Endothelial cell of umbilical vein (primary cell): Measurements from ENCODE around the gene MINDY4. TPM values are rescaled to one million over a fixed set of nuclear protein-coding genes. Genes with fewer than 3 reads are reported as not detected.

ENCODE experiments used
- BruUV-seq: library from RNA; stranded (reverse); fragments of 400-500 nt; replicated peaks from 2 replicates; lab custom pipeline; 2021; lab: Mats Ljungman, UMichigan
- CTCF ChIA-PET: fragments of 300-600, 350-600 bp; sonication (Branson Sonifier 250); formaldehyde crosslinking; loops from one replicate; lab custom pipeline; 2021; ENCODE audit warnings: antibody characterized with exemption, inconsistent platforms; lab: Charles Lee
- POLR2A ChIA-PET: fragments of 300-600, 350-600 bp; sonication (Branson Sonifier 250); formaldehyde crosslinking; loops from one replicate; lab custom pipeline; 2021; ENCODE audit warnings: antibody characterized with exemption, inconsistent platforms; lab: Charles Lee
- DNase-seq: peaks from one replicate; pipeline ENCODE4 v3.0.0-alpha.2; 2011; ENCODE audit warnings: low read depth, low spot score
- FAIRE-seq: peaks from 2 replicates; lab custom pipeline; 2011; peaks lifted over from hg19 to GRCh38; lab: Jason Lieb, UNC
- H2AFZ ChIP-seq: 2 replicates; pipeline ENCODE4 v1.6.0; 2012; ENCODE audit warnings: low read depth, low read length, control low read depth, inconsistent platforms
- H3K27ac ChIP-seq: 2 replicates; pipeline ENCODE4 v1.5.1; 2011; ENCODE audit warnings: low read depth, mild to moderate bottlenecking, control low read depth, low read length, moderate library complexity; ENCODE audit not compliant: insufficient read depth
- H3K27me3 ChIP-seq, 2 experiments: 2 replicates each; pipeline versions ENCODE4 v1.6.0 to v1.6.1; 2011; ENCODE audit warnings: low read length in 2 of 2, mixed read lengths in 1 of 2; ENCODE audit not compliant: control insufficient read depth in 2 of 2, insufficient read depth in 2 of 2
- H3K36me3 ChIP-seq, 2 experiments: 2 replicates in 1 of 2; 3 replicates in 1 of 2; pipeline ENCODE4 v1.5.1; 2011; ENCODE audit warnings: low read length in 2 of 2, mild to moderate bottlenecking in 1 of 2, moderate library complexity in 1 of 2; ENCODE audit not compliant: control insufficient read depth in 2 of 2, insufficient read depth in 2 of 2; ENCODE audit errors: extremely low read depth in 1 of 2
- H3K4me1 ChIP-seq: 3 replicates; pipeline ENCODE4 v1.5.1; 2011; ENCODE audit warnings: mild to moderate bottlenecking, low read length; ENCODE audit not compliant: control insufficient read depth, insufficient read depth; ENCODE audit errors: extremely low read depth
- H3K4me2 ChIP-seq: 2 replicates; pipeline ENCODE4 v1.6.1; 2011; ENCODE audit warnings: low read length, control low read depth, mixed read lengths; ENCODE audit not compliant: insufficient read depth
- H3K4me3 ChIP-seq, 3 experiments: fragments of 200-600 bp in 1 of 3; sonication (generic), shearing (Covaris generic) in 1 of 3; replicated peaks in 1 of 3; 2 replicates each; pipeline ENCODE4 v1.5.1; 2011 to 2016; ENCODE audit warnings: control low read depth in 3 of 3, low read length in 3 of 3, mild to moderate bottlenecking in 2 of 3, inconsistent platforms in 1 of 3, low read depth in 1 of 3, moderate library complexity in 1 of 3; ENCODE audit not compliant: insufficient read depth in 1 of 3
- H3K79me2 ChIP-seq: 2 replicates; pipeline ENCODE4 v1.6.0; 2012; ENCODE audit warnings: low read length, inconsistent platforms; ENCODE audit not compliant: control insufficient read depth, insufficient read depth
- H3K9ac ChIP-seq: replicated peaks from 2 replicates; pipeline ENCODE3; 2011; ENCODE audit warnings: low read length, control low read depth; ENCODE audit not compliant: insufficient read depth; ENCODE audit errors: extremely low read depth
- H3K9me1 ChIP-seq: replicated peaks from 3 replicates; pipeline ENCODE4 v1.6.0; 2011; ENCODE audit warnings: mild to moderate bottlenecking, low read length; ENCODE audit not compliant: control insufficient read depth, insufficient read depth; ENCODE audit errors: extremely low read depth
- H3K9me3 ChIP-seq: replicated peaks from 2 replicates; pipeline ENCODE4 v1.5.1; 2012; ENCODE audit warnings: low read length, inconsistent platforms; ENCODE audit not compliant: control insufficient read depth, insufficient read depth
- H4K20me1 ChIP-seq: replicated peaks from 2 replicates; pipeline ENCODE3; 2011; ENCODE audit warnings: mild to moderate bottlenecking, low read length; ENCODE audit not compliant: control insufficient read depth, insufficient read depth; ENCODE audit errors: extremely low read depth
- EZH2 ChIP-seq: IDR thresholded peaks from 2 replicates; pipeline ENCODE4 v1.6.1; 2012; ENCODE audit warnings: borderline replicate concordance, low read depth, mild to moderate bottlenecking, moderate library complexity, low read length, inconsistent platforms; ENCODE audit not compliant: severe bottlenecking
- FOS ChIP-seq: IDR thresholded peaks from 2 replicates; pipeline ENCODE4 v1.6.1; 2011; ENCODE audit warnings: mild to moderate bottlenecking, low read length, moderate library complexity, borderline replicate concordance; ENCODE audit not compliant: insufficient read depth
- GATA2 ChIP-seq: IDR thresholded peaks from 2 replicates; pipeline ENCODE4 v1.7.0; 2011; ENCODE audit warnings: low read depth, mild to moderate bottlenecking, moderate library complexity, mixed read lengths, low read length; ENCODE audit not compliant: insufficient read length, insufficient read depth
- JUN ChIP-seq: IDR thresholded peaks from 2 replicates; pipeline ENCODE4 v1.6.1; 2011; ENCODE audit warnings: borderline replicate concordance, low read depth; ENCODE audit not compliant: insufficient read length, insufficient read depth
- MYC ChIP-seq: IDR thresholded peaks from one replicate; pipeline ENCODE4 v1.6.1; 2011; ENCODE audit warnings: mild to moderate bottlenecking, low read depth, low read length
- POLR2A ChIP-seq: IDR thresholded peaks from 2 replicates; pipeline ENCODE4 v1.6.1; 2012; ENCODE audit warnings: low read depth, mild to moderate bottlenecking, control low read depth, low read length
- POLR2AphosphoS5 ChIP-seq: IDR thresholded peaks from 2 replicates; pipeline ENCODE4 v1.6.1; 2012; ENCODE audit warnings: low read depth, mild to moderate bottlenecking, control low read depth, low read length, moderate library complexity; ENCODE audit not compliant: insufficient read depth
- dilution Hi-C: fragments of 300-500 bp; cut with MboI; formaldehyde crosslinking; loops from one replicate; pipeline ENCODE4 v1.15.0; 2019; ENCODE audit warnings: low sequenced_read_pairs; ENCODE audit not compliant: extremely low pct_ligation_motif_present
- intact Hi-C: fragments of 100-400 bp; cut with micrococcal nuclease; formaldehyde crosslinking; loops from one replicate; pipeline ENCODE4 v1.10.0; 2022
- polyA plus RNA-seq, 4 experiments: library from polyadenylated mRNA; depleted of rRNA in 3 of 4; stranded (reverse) in 3 of 4; unstranded in 1 of 4; fragments of >200 nt; gene quantifications; 2 replicates each; pipeline versions ENCODE4 v1.2.1 to v1.2.3, GENCODE V29; 2011 to 2012; ENCODE audit warnings: missing spikeins in 1 of 4
- total RNA-seq: library from RNA; stranded (reverse); gene quantifications from 2 replicates; pipeline ENCODE4 v1.2.3, GENCODE V29; 2021
- TF ChIP-seq, protein P1 (sequence below): IDR thresholded peaks from 2 replicates; pipeline ENCODE4 v1.6.1; 2011; ENCODE audit not compliant: insufficient read depth, insufficient read length
- TF ChIP-seq, protein P2 (sequence below), 2 donors: IDR thresholded peaks; 1 replicate in 1 of 2; 2 replicates in 1 of 2; pipeline ENCODE4 v1.5.1; 2011; ENCODE audit warnings: low read length in 2 of 2, mild to moderate bottlenecking in 2 of 2, moderate library complexity in 2 of 2, control low read depth in 1 of 2, inconsistent platforms in 1 of 2, low read depth in 1 of 2; ENCODE audit not compliant: insufficient read depth in 1 of 2; ENCODE audit errors: extremely low read depth in 1 of 2

MINDY4 gene
- total and polyA plus RNA-seq, 2 donors (not counting 3 experiments of a cell fraction or from before 2014, with no cell fraction given): 2.2 to 4.7 TPM

DNA sequence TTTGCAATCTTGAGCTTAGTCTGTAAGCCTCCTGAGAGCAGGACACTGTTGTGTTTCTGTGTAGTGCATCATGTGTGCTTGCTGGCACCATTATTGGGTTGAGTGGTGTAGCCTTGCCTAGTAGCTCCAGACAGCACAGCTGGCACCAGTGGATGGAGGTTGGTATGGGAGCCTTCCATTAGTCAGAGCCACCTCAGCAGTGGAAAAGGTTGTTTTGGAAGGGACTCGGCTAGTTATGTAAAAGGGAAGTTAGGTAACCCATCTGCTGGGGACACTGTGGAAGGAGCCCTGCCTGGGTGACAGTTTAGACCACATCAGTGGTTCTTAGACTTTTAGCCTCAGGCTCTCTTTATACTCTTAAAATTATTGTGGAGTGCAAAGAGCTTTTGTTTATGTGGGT lies 16.3 kb downstream of the MINDY4 start:
- BruUV-seq: no TSS peak
- no peaks in the 10 kb centered on the region for H3K9me1 ChIP-seq
- FAIRE-seq: peak; percentile 4
- H3K27ac ChIP-seq: no peak overlapping the region
- no peak overlapping the region for H3K4me2 ChIP-seq
- TF ChIP-seq, protein P1, sequence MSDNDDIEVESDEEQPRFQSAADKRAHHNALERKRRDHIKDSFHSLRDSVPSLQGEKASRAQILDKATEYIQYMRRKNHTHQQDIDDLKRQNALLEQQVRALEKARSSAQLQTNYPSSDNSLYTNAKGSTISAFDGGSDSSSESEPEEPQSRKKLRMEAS: no peak
- TF ChIP-seq POLR2AphosphoS5 (no peak), GATA2 (no peak), FOS (no peak), MYC (no peak), EZH2 (no peak)
- H3K27me3 ChIP-seq: no peaks in the 10 kb centered on the region
- H2AFZ ChIP-seq: no peak overlapping the region
- dilution Hi-C loops (no loop called here), intact Hi-C loops (no loop called here)
- no peaks in the 10 kb centered on the region for H4K20me1 ChIP-seq
- ChIA-PET POLR2A (no interaction called here), CTCF (interaction anchor here (0.9 kb wide), 1 partner anchor 336 kb away, joined by 3 read pairs; no protein-coding TSS in a partner anchor)
- H3K4me3 ChIP-seq: no peak overlapping the region
- H3K4me1 ChIP-seq: peaks cover 10% of the 10 kb centered on the region
- no peaks in the 10 kb centered on the region for H3K9me3 ChIP-seq
- H3K9ac ChIP-seq: no peak overlapping the region
- no peak for DNase-seq
- H3K79me2 ChIP-seq: no peaks in the 10 kb centered on the region
- peaks cover 0 to 7% of the 10 kb centered on the region in 2 experiments for H3K36me3 ChIP-seq

DNA sequence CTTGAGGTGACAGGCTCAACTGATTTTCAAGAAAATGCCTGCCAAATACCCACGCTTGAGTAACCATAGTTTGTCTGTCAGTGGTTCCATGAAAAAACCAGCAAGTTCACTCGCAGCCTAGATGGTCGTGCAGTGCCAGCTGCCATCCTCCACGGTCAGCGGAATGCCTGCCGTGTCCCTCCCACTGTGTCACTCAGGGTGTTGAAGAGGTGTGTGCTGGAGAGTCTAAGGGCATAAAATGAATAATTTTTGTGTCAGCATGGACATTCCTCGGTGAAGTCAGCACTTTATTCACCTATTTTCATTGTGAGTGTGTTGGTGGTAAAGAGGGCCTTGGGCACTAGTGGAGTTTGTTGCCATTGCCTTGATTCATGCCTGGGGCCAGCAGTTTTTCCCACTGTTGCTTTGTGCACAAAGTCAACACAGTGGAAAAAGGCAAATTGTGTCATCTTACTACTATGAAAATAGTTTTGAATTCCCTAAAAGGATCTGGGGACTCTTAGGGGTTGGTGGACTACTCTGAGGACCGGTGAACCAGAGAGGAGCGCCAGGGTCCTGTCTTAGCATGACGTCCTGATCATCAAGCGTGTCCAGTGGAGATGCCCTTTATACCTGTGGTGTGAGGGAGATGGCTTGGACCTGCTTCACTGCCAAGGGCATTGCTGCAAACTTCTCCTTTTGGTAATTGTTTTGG lies 17.6 kb downstream of the MINDY4 start:
- intact Hi-C loops: no loop called here
- H2AFZ ChIP-seq: no peak overlapping the region
- H3K4me3 ChIP-seq: no peak overlapping the region
- no peak overlapping the region for H3K4me2 ChIP-seq
- H4K20me1 ChIP-seq: no peaks in the 10 kb centered on the region
- ChIA-PET POLR2A (no interaction called here), CTCF (interaction anchor here (0.9 to 1.4 kb wide), 2 partner anchors 9 to 49 kb away, joined by 3 to 4 read pairs; no protein-coding TSS in a partner anchor)
- H3K36me3 ChIP-seq: peaks cover 0 to 7% of the 10 kb centered on the region in 2 experiments
- FAIRE-seq (no peak), DNase-seq (no peak)
- TF ChIP-seq FOS (no peak), JUN (no peak), EZH2 (no peak), GATA2 (no peak), MYC (no peak), POLR2A (no peak), POLR2AphosphoS5 (no peak)
- TF ChIP-seq, protein P2, sequence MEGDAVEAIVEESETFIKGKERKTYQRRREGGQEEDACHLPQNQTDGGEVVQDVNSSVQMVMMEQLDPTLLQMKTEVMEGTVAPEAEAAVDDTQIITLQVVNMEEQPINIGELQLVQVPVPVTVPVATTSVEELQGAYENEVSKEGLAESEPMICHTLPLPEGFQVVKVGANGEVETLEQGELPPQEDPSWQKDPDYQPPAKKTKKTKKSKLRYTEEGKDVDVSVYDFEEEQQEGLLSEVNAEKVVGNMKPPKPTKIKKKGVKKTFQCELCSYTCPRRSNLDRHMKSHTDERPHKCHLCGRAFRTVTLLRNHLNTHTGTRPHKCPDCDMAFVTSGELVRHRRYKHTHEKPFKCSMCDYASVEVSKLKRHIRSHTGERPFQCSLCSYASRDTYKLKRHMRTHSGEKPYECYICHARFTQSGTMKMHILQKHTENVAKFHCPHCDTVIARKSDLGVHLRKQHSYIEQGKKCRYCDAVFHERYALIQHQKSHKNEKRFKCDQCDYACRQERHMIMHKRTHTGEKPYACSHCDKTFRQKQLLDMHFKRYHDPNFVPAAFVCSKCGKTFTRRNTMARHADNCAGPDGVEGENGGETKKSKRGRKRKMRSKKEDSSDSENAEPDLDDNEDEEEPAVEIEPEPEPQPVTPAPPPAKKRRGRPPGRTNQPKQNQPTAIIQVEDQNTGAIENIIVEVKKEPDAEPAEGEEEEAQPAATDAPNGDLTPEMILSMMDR (IDR thresholded peaks at IDR 0.05; ENCODE audit: extremely low read depth in 1 of 2, insufficient read depth in 1 of 2, low read depth in 1 of 2, low read length in 2 of 2): no peak
- TF ChIP-seq, protein P1: no peak
- no peaks in the 10 kb centered on the region for H3K79me2 ChIP-seq
- no peak overlapping the region for H3K9ac ChIP-seq
- H3K4me1 ChIP-seq: peaks cover 10% of the 10 kb centered on the region
- no peaks in the 10 kb centered on the region for H3K9me1 ChIP-seq
- no peaks in the 10 kb centered on the region for H3K27me3 ChIP-seq
- no peak overlapping the region for H3K27ac ChIP-seq
- H3K9me3 ChIP-seq: no peaks in the 10 kb centered on the region
- dilution Hi-C loops: no loop called here
- no TSS peak for BruUV-seq
